ENCODE measurements around the gene CALY.
A peak's percentile ranks its signal among the peaks of the same experiment; 100 is the strongest.

Gene CALY

GRCh38 chr10:133366130-133366478, 29.4 kb upstream of the CALY start:
- no peak for DNase-seq

GRCh38 chr10:133365461-133366129, 28.9 kb upstream of the CALY start:
- DNase-seq = no peak

GRCh38 chr10:133364645-133365431, 28.1 kb upstream of the CALY start:
- no peak for DNase-seq

- no peak for DNase-seq
Observed at GRCh38 chr10:133362846-133363245, 26.1 kb upstream of the CALY start.

- DNase-seq = no peak
Observed at GRCh38 chr10:133361773-133362441, 25.2 kb upstream of the CALY start.

- DNase-seq = no peak
Observed at GRCh38 chr10:133361227-133361626, 24.5 kb upstream of the CALY start.

- DNase-seq = no peak
Observed at GRCh38 chr10:133359972-133360610, 23.4 kb upstream of the CALY start.

- no peak for DNase-seq
Observed at GRCh38 chr10:133359554-133359971, 22.9 kb upstream of the CALY start.

- DNase-seq = no peak
Observed at GRCh38 chr10:133358925-133359310, 22.2 kb upstream of the CALY start.

GRCh38 chr10:133358162-133358924, 21.6 kb upstream of the CALY start:
- DNase-seq = no peak

- DNase-seq = peak; percentile 90 to 96 (median 96)
Observed at GRCh38 chr10:133357285-133358161, 20.8 kb upstream of the CALY start, which contains the start of gene FUOM. FUOM (minus strand) TSS chr10:133358019; CDS start chr10:133358007, 12 bp downstream.

- no peak for DNase-seq
Observed at GRCh38 chr10:133356549-133357284, 20.0 kb upstream of the CALY start.

GRCh38 chr10:133355991-133356390, 19.3 kb upstream of the CALY start:
- DNase-seq = no peak

GRCh38 chr10:133355266-133355665, 18.6 kb upstream of the CALY start:
- no peak for DNase-seq

GRCh38 chr10:133354672-133355240, 18.1 kb upstream of the CALY start:
- DNase-seq = no peak

GRCh38 chr10:133353988-133354605, 17.4 kb upstream of the CALY start:
- DNase-seq = no peak

- DNase-seq = no peak
Observed at GRCh38 chr10:133353202-133353959, 16.7 kb upstream of the CALY start.

GRCh38 chr10:133351408-133352318, 15.0 kb upstream of the CALY start:
- no peak for DNase-seq

All from suppressor macrophage (primary cell).